Common myeloid progenitor, CD34-positive (primary cell): ENCODE measurements around the gene CAMK1D.
"Not testable (repeated sequence)": the region's sequence is repeated elsewhere in the genome, so short reads cannot be mapped to it uniquely, and the experiment has no call there.

Experiments used
- CTCF ChIA-PET: fragments of 350-600 bp; sonication (Branson Sonifier 250); formaldehyde crosslinking; loops from one replicate; lab custom pipeline; 2021; ENCODE audit warnings: antibody characterized with exemption; lab: Charles Lee
- POLR2A ChIA-PET: fragments of 350-600 bp; sonication (Branson Sonifier 250); formaldehyde crosslinking; loops from one replicate; lab custom pipeline; 2021; ENCODE audit warnings: antibody characterized with exemption; lab: Charles Lee
- DNase-seq, 3 donors: peaks; one replicate each; pipeline versions ENCODE4 v3.0.0 to v3.0.0-alpha.2; 2013
- H3K27ac ChIP-seq, 2 experiments: 1 replicate in 1 of 2; 2 replicates in 1 of 2; pipeline ENCODE4 v1.7.0; 2013; ENCODE audit warnings: inconsistent platforms in 2 of 2, low read length in 2 of 2, mild to moderate bottlenecking in 2 of 2, low read depth in 1 of 2, moderate library complexity in 1 of 2; ENCODE audit not compliant: severe bottlenecking in 2 of 2, insufficient read depth in 1 of 2, poor library complexity in 1 of 2
- H3K27me3 ChIP-seq, 5 experiments: replicated peaks in 2 of 5; 1 replicate in 3 of 5; 2 replicates in 2 of 5; pipeline versions ENCODE4 v1.6.1 to v1.7.0; 2013; ENCODE audit warnings: low read length in 4 of 5, mild to moderate bottlenecking in 2 of 5, moderate library complexity in 2 of 5, inconsistent platforms in 1 of 5; ENCODE audit not compliant: insufficient read depth in 5 of 5, control insufficient read depth in 4 of 5
- H3K36me3 ChIP-seq, 4 experiments: 1 replicate in 2 of 4; 2 replicates in 2 of 4; pipeline versions ENCODE4 v1.6.1 to v1.7.0; 2013; ENCODE audit warnings: low read length in 3 of 4, control low read depth in 1 of 4, mild to moderate bottlenecking in 1 of 4; ENCODE audit not compliant: control insufficient read depth in 4 of 4, insufficient read depth in 4 of 4
- H3K4me1 ChIP-seq, 4 experiments: 1 replicate in 3 of 4; 2 replicates in 1 of 4; pipeline versions ENCODE4 v1.6.1 to v1.7.1; 2013; ENCODE audit warnings: low read length in 3 of 4, mild to moderate bottlenecking in 3 of 4, control low read depth in 1 of 4, inconsistent platforms in 1 of 4, moderate library complexity in 1 of 4; ENCODE audit not compliant: control insufficient read depth in 4 of 4, insufficient read depth in 4 of 4; ENCODE audit errors: control extremely low read depth in 1 of 4
- H3K4me3 ChIP-seq, 7 experiments: 1 replicate in 4 of 7; 2 replicates in 3 of 7; pipeline versions ENCODE4 v1.5.1 to v1.7.0; 2013; ENCODE audit warnings: mild to moderate bottlenecking in 7 of 7, low read length in 6 of 7, moderate library complexity in 6 of 7, inconsistent platforms in 2 of 7, low read depth in 2 of 7, control low read depth in 1 of 7; ENCODE audit not compliant: insufficient read depth in 4 of 7, control insufficient read depth in 1 of 7; ENCODE audit errors: extremely low read depth in 1 of 7
- H3K9me3 ChIP-seq, 5 experiments: 1 replicate in 4 of 5; 2 replicates in 1 of 5; pipeline versions ENCODE4 v1.6.1 to v1.7.1; 2013; ENCODE audit warnings: low read length in 4 of 5, mild to moderate bottlenecking in 2 of 5, inconsistent platforms in 1 of 5, low read depth in 1 of 5, moderate library complexity in 1 of 5; ENCODE audit not compliant: control insufficient read depth in 4 of 5, insufficient read depth in 2 of 5; ENCODE audit errors: control extremely low read depth in 1 of 5
- WGBS: methylation state at CpG from one replicate; pipeline ENCODE4 v1.1.5; 2013; ENCODE audit not compliant: insufficient coverage; 5-methylcytosine and 5-hydroxymethylcytosine counted together

The CAMK1D gene

GRCh38 chr10:12721334-12721733 is 372.0 kb downstream of the CAMK1D start:
- no peak overlapping the region for H3K4me3 ChIP-seq
- ChIA-PET CTCF (interaction anchor here (1.6 kb wide), 1 partner anchor 13 kb away, joined by 7 read pairs; no protein-coding TSS in a partner anchor), POLR2A (no interaction called here)
- no peak overlapping the region for H3K27ac ChIP-seq
- H3K9me3 ChIP-seq: peaks cover 0 to 2% (median 0%) of the 10 kb centered on the region in 5 experiments
- H3K27me3 ChIP-seq: no peaks in the 10 kb centered on the region
- DNase-seq: no peak
- peaks cover 0 to 12% (median 6%) of the 10 kb centered on the region in 4 experiments for H3K4me1 ChIP-seq
- peaks cover 0 to 2% (median 0%) of the 10 kb centered on the region in 4 experiments for H3K36me3 ChIP-seq
- 96% methylated on average over 3 of the region's 3 CpGs for WGBS

GRCh38 chr10:12723220-12723619 is 373.9 kb downstream of the CAMK1D start:
- WGBS: 98% methylated on average over 4 of the region's 4 CpGs
- Histone ChIP-seq H3K36me3 (peaks cover 0 to 2% (median under 1%) of the 10 kb centered on the region in 4 experiments), H3K4me1 (peaks cover 0 to 12% (median 6%) of the 10 kb centered on the region in 4 experiments), H3K9me3 (peaks cover 0 to 2% (median 0%) of the 10 kb centered on the region in 5 experiments), H3K27ac (no peak overlapping the region), H3K4me3 (no peak overlapping the region), H3K27me3 (no peaks in the 10 kb centered on the region)
- no peak for DNase-seq
- ChIA-PET POLR2A (no interaction called here), CTCF (interaction anchor here (1.2 to 1.6 kb wide), 2 partner anchors 14 to 15 kb away, joined by 3 to 7 read pairs; no protein-coding TSS in a partner anchor)

DNA sequence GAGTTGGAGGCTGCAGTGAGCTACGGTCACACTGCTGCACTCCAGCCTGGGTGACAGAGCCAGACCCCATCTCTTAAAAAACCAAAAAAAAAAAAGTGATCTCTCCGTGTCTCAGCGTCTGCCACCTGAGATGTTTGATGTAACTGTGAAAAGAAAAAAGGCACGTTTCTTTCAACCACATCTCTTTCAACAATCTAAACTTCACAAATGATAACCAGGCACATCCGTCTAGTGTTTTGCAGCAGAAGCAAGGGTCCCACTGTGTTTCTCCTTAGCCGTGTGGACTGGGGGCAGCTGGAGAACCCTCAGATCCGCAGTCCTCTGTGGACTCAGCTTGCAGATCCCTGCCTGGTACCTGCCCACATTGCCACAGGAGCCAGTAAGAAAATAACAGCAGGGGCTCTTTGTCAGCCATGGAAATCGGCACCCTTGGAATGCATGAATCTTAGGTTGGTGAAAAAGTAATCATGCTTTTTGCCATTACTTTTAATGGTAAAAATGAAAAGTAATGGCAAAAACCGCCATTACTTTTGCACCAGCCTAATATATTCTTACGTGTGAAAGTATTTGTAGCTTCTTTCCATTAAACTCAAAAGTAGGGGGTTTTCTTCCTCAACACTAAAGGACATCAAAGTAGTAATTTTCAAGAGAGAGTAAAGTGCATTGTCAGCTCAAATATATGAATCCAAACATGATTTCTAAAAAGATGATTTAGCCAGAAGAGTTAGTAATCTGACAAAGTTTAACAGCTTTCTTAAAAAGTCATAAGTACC is 375.6 kb downstream of the CAMK1D start:
- DNase-seq: no peak
- Histone ChIP-seq H3K4me1 (no peaks in the 10 kb centered on the region), H3K27me3 (no peaks in the 10 kb centered on the region), H3K9me3 (no peaks in the 10 kb centered on the region), H3K4me3 (no peak overlapping the region), H3K36me3 (peaks cover 0 to 2% (median 0%) of the 10 kb centered on the region in 4 experiments), H3K27ac (no peak overlapping the region)
- 100% methylated on average over 4 of the region's 10 CpGs for WGBS
- POLR2A ChIA-PET: no interaction called here
- CTCF ChIA-PET: interaction anchor here (0.9 to 2.0 kb wide), 5 partner anchors 12 to 177 kb away, joined by 3 to 6 read pairs (median 4); no protein-coding TSS in a partner anchor

GRCh38 chr10:12725580-12725888 is 376.2 kb downstream of the CAMK1D start:
- H3K4me1 ChIP-seq, H3K4me3 ChIP-seq, H3K9me3 ChIP-seq, H3K27ac ChIP-seq, H3K36me3 ChIP-seq, POLR2A ChIA-PET, H3K27me3 ChIP-seq, DNase-seq: not testable (repeated sequence)
- 96% methylated on average over 3 of the region's 5 CpGs for WGBS
- CTCF ChIA-PET: interaction anchor here (0.9 to 2.0 kb wide), 5 partner anchors 12 to 177 kb away, joined by 3 to 6 read pairs (median 4); no protein-coding TSS in a partner anchor

GRCh38 chr10:12726971-12727831 is 377.9 kb downstream of the CAMK1D start:
- H3K9me3 ChIP-seq: no peaks in the 10 kb centered on the region
- no peak overlapping the region for H3K4me3 ChIP-seq
- H3K27me3 ChIP-seq: no peaks in the 10 kb centered on the region
- ChIA-PET POLR2A (no interaction called here), CTCF (interaction anchor here (0.7 kb wide), 1 partner anchor 110 kb away, joined by 3 read pairs; no protein-coding TSS in a partner anchor)
- H3K27ac ChIP-seq: no peak overlapping the region
- DNase-seq: no peak
- 98% methylated on average over 15 of the region's 19 CpGs for WGBS
- H3K36me3 ChIP-seq: peaks cover 0 to 2% (median 0%) of the 10 kb centered on the region in 4 experiments
- H3K4me1 ChIP-seq: peaks cover 0 to 4% (median 0%) of the 10 kb centered on the region in 4 experiments

GRCh38 chr10:12727832-12728215 is 378.5 kb downstream of the CAMK1D start:
- ChIA-PET POLR2A (interaction anchor here (0.6 kb wide), 1 partner anchor 589 kb away, joined by 3 read pairs; no protein-coding TSS in a partner anchor), CTCF (no interaction called here)
- no peaks in the 10 kb centered on the region for H3K27me3 ChIP-seq
- H3K4me3 ChIP-seq: no peak overlapping the region
- no peaks in the 10 kb centered on the region for H3K9me3 ChIP-seq
- no peak for DNase-seq
- H3K36me3 ChIP-seq: peaks cover 0 to 2% (median 0%) of the 10 kb centered on the region in 4 experiments
- H3K27ac ChIP-seq: no peak overlapping the region
- WGBS: 96% methylated on average over 10 of the region's 10 CpGs
- H3K4me1 ChIP-seq: peaks cover 0 to 4% (median 0%) of the 10 kb centered on the region in 4 experiments
